KMS-11 (cell line): ENCODE results near the gene USH2A.

Experiments used
- H2AFZ ChIP-seq: fragments of 200-600 bp; sonication (generic); 2 replicates; pipeline ENCODE4 v1.6.1; 2016; ENCODE audit warnings: antibody characterized with exemption, mixed run types, low read depth
- H3K27ac ChIP-seq: fragments of 200-600 bp; sonication (generic); 2 replicates; pipeline ENCODE4 v1.6.1; 2016; ENCODE audit warnings: mild to moderate bottlenecking, mixed run types
- H3K27me3 ChIP-seq: fragments of 200-600 bp; sonication (generic); 2 replicates; pipeline ENCODE4 v1.6.1; 2017; ENCODE audit warnings: mild to moderate bottlenecking, low read depth, mixed run types, moderate library complexity; ENCODE audit not compliant: insufficient read depth
- H3K36me3 ChIP-seq: fragments of 200-600 bp; sonication (generic); 2 replicates; pipeline ENCODE4 v1.6.1; 2017; ENCODE audit warnings: mild to moderate bottlenecking, mixed run types; ENCODE audit not compliant: insufficient read depth
- H3K4me1 ChIP-seq: fragments of 200-600 bp; sonication (generic); 2 replicates; pipeline ENCODE4 v1.6.1; 2016; ENCODE audit warnings: mild to moderate bottlenecking, low read depth, mixed run types; ENCODE audit not compliant: poor library complexity, severe bottlenecking
- H3K4me2 ChIP-seq: fragments of 200-600 bp; sonication (generic); 2 replicates; pipeline ENCODE4 v1.7.0; 2016; ENCODE audit warnings: mild to moderate bottlenecking, mixed run types
- H3K4me3 ChIP-seq: fragments of 200-600 bp; sonication (generic); IDR thresholded peaks from 2 replicates; pipeline ENCODE4 v1.6.1; 2017; ENCODE audit warnings: low read depth, low read length, mixed read lengths; ENCODE audit not compliant: insufficient read depth
- H3K79me2 ChIP-seq: fragments of 200-600 bp; sonication (generic); 2 replicates; pipeline ENCODE4 v1.6.1; 2016; ENCODE audit warnings: low read depth, mixed run types; ENCODE audit not compliant: insufficient read depth
- H3K9ac ChIP-seq: fragments of 200-600 bp; sonication (generic); 2 replicates; pipeline ENCODE4 v1.6.1; 2016; ENCODE audit warnings: mild to moderate bottlenecking, mixed run types
- H4K20me1 ChIP-seq: fragments of 200-600 bp; sonication (generic); 2 replicates; pipeline ENCODE4 v1.6.1; 2016; ENCODE audit warnings: mild to moderate bottlenecking, mixed run types; ENCODE audit not compliant: insufficient read depth
- TF ChIP-seq, protein P1 (sequence below): fragments of 200-600 bp; sonication (generic); conservative IDR thresholded peaks from 2 replicates; pipeline ENCODE4 v1.6.1; 2017; ENCODE audit warnings: low read depth, mild to moderate bottlenecking, antibody characterized with exemption, low read length, moderate library complexity, mixed read lengths

Gene USH2A

DNA sequence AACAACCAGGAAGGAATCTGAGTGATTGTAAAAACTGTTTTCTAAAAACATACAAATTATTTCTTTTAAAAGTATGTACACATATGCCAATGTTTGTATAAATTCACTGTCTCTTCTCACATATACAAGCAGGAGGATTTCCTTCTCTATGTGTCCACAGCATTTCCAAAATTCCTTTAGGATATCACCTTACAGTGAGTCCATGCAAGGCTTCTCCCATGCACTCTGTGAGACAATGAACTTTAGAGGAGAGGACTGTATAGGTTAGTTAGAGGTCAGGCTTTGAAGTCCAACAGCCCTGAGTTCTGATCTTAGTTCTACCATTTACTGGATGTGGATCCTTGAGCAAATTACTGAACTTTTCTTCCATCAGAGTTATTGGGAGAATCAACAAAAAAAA lies 34.1 kb upstream of the USH2A start:
- no peak overlapping the region for H3K9ac ChIP-seq
- H2AFZ ChIP-seq = no peak overlapping the region
- H3K27me3 ChIP-seq = no peaks in the 10 kb centered on the region
- no peaks in the 10 kb centered on the region for H3K36me3 ChIP-seq
- H4K20me1 ChIP-seq = no peaks in the 10 kb centered on the region
- TF ChIP-seq, protein P1, sequence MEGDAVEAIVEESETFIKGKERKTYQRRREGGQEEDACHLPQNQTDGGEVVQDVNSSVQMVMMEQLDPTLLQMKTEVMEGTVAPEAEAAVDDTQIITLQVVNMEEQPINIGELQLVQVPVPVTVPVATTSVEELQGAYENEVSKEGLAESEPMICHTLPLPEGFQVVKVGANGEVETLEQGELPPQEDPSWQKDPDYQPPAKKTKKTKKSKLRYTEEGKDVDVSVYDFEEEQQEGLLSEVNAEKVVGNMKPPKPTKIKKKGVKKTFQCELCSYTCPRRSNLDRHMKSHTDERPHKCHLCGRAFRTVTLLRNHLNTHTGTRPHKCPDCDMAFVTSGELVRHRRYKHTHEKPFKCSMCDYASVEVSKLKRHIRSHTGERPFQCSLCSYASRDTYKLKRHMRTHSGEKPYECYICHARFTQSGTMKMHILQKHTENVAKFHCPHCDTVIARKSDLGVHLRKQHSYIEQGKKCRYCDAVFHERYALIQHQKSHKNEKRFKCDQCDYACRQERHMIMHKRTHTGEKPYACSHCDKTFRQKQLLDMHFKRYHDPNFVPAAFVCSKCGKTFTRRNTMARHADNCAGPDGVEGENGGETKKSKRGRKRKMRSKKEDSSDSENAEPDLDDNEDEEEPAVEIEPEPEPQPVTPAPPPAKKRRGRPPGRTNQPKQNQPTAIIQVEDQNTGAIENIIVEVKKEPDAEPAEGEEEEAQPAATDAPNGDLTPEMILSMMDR = no peak
- H3K4me3 ChIP-seq = no peak overlapping the region
- no peaks in the 10 kb centered on the region for H3K4me1 ChIP-seq
- no peak overlapping the region for H3K4me2 ChIP-seq
- no peaks in the 10 kb centered on the region for H3K79me2 ChIP-seq
- no peak overlapping the region for H3K27ac ChIP-seq

DNA sequence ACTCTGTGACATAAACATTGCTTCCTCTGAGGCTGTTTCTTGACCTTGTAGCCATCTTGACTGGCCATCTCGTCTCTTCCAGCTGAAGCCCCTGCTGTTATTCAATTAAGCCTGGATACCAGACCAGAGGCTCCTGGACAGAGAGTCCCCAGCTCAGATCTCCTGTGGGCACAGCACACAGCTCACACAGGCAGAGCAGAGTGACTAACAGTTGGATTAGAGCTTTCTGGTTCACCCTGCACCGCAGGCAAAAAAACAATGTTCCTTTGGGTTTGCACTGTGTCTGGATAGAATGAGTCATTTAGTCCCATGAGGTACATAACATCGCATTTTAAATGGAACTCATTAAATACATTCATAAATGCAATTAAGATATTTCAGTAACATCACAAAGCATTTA lies 33.4 kb upstream of the USH2A start:
- Histone ChIP-seq H3K27me3 (no peaks in the 10 kb centered on the region), H3K4me3 (no peak overlapping the region), H3K9ac (no peak overlapping the region), H3K4me1 (no peaks in the 10 kb centered on the region), H4K20me1 (no peaks in the 10 kb centered on the region), H3K4me2 (no peak overlapping the region), H3K36me3 (no peaks in the 10 kb centered on the region), H2AFZ (no peak overlapping the region), H3K79me2 (no peaks in the 10 kb centered on the region), H3K27ac (no peak overlapping the region)
- TF ChIP-seq, protein P1 = no peak

DNA sequence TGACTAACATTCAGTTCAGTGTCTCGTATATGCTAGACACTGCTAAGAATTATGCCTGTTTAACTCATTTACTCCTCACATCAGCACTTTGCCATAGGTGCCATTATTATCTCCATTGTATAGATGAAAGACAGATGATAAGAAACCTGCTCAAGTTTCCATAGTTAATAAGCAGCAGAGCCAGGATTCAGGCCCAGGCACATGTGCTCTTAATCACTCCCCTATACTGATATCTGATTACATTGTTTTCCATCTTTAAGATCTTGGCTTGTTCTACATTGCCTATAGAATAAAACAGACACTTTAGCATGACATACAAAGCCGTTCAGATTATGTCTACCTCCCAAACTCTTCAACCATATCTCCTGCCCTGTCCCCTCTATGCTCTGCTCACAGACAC lies 30.5 kb upstream of the USH2A start:
- H2AFZ ChIP-seq = no peak overlapping the region
- TF ChIP-seq, protein P1 = no peak
- no peak overlapping the region for H3K9ac ChIP-seq
- H3K4me1 ChIP-seq = no peaks in the 10 kb centered on the region
- no peak overlapping the region for H3K4me3 ChIP-seq
- no peaks in the 10 kb centered on the region for H4K20me1 ChIP-seq
- no peaks in the 10 kb centered on the region for H3K27me3 ChIP-seq
- H3K27ac ChIP-seq = no peak overlapping the region
- H3K36me3 ChIP-seq = no peaks in the 10 kb centered on the region
- H3K79me2 ChIP-seq = no peaks in the 10 kb centered on the region
- H3K4me2 ChIP-seq = no peak overlapping the region

DNA sequence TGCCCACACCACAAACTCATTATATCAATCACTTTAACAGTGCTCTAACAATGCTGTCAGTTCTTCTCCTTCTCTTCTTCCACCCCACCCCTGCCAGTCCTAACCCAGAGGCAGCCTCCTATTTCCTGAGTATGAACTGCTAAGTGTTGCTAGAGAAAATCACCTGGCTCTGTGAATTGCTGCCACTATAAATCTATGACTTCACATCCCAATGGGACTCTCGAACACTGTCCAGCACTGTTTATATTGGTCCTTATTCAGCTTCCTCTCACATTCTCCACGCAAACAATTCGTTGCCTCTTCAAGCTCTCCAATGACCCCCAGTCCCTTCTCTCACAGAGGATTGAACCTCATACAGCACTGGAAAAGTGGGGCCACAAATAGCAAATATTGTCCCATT lies 27.0 kb upstream of the USH2A start:
- Histone ChIP-seq H3K4me2 (no peak overlapping the region), H3K4me1 (no peaks in the 10 kb centered on the region), H3K27me3 (no peaks in the 10 kb centered on the region), H3K27ac (no peak overlapping the region), H3K4me3 (no peak overlapping the region), H3K9ac (no peak overlapping the region), H3K79me2 (no peaks in the 10 kb centered on the region), H4K20me1 (no peaks in the 10 kb centered on the region), H3K36me3 (no peaks in the 10 kb centered on the region), H2AFZ (no peak overlapping the region)
- TF ChIP-seq, protein P1 = no peak
